Astrocyte (in vitro differentiated cells and primary cell): ENCODE data around the gene STEAP1. TPM values are rescaled to one million over a fixed set of nuclear protein-coding genes. Genes with fewer than 3 reads are reported as not detected.

ENCODE experiments used
- DNase-seq: peaks from one replicate; pipeline ENCODE4 v3.0.0-alpha.2; 2010; ENCODE audit warnings: low read depth
- FAIRE-seq: peaks from 2 replicates; lab custom pipeline; 2011; peaks lifted over from hg19 to GRCh38; lab: Jason Lieb, UNC
- H2AFZ ChIP-seq: 2 replicates; pipeline ENCODE4 v1.6.0; 2012; ENCODE audit warnings: low read depth, low read length, inconsistent platforms
- H3K27ac ChIP-seq: 2 replicates; pipeline ENCODE4 v1.5.1; 2011; ENCODE audit warnings: low read depth, low read length, inconsistent platforms
- H3K27me3 ChIP-seq: 2 replicates; pipeline ENCODE4 v1.6.0; 2011; ENCODE audit warnings: low read length, inconsistent platforms; ENCODE audit not compliant: insufficient read depth
- H3K36me3 ChIP-seq: 2 replicates; pipeline ENCODE4 v1.5.1; 2011; ENCODE audit warnings: low read length, inconsistent platforms; ENCODE audit not compliant: insufficient read depth
- H3K4me1 ChIP-seq: 2 replicates; pipeline ENCODE4 v1.5.1; 2011; ENCODE audit warnings: low read length, inconsistent platforms; ENCODE audit not compliant: insufficient read depth
- H3K4me2 ChIP-seq: 2 replicates; pipeline ENCODE4 v1.6.0; 2012; ENCODE audit warnings: low read length, inconsistent platforms
- H3K4me3 ChIP-seq: 2 replicates; pipeline ENCODE4 v1.5.1; 2011; ENCODE audit warnings: low read depth, mild to moderate bottlenecking, low read length, inconsistent platforms; ENCODE audit not compliant: insufficient read depth
- H3K79me2 ChIP-seq: 2 replicates; pipeline ENCODE4 v1.6.0; 2012; ENCODE audit warnings: mild to moderate bottlenecking, low read length, inconsistent platforms; ENCODE audit not compliant: insufficient read depth
- H3K9ac ChIP-seq: 2 replicates; pipeline ENCODE4 v1.6.0; 2012; ENCODE audit warnings: mild to moderate bottlenecking, low read length, inconsistent platforms
- H3K9me3 ChIP-seq: 2 replicates; pipeline ENCODE4 v1.5.1; 2012; ENCODE audit warnings: low read depth, mild to moderate bottlenecking, low read length, inconsistent platforms; ENCODE audit not compliant: insufficient read depth
- H4K20me1 ChIP-seq: 2 replicates; pipeline ENCODE4 v1.6.0; 2012; ENCODE audit warnings: low read length, inconsistent platforms; ENCODE audit not compliant: insufficient read depth
- H3K27ac Mint-ChIP-seq: one replicate; pipeline ENCODE4 v1.8.0; 2021; ENCODE audit warnings: mild to moderate bottlenecking, mixed read lengths; ENCODE audit not compliant: unreplicated experiment
- H3K27me3 Mint-ChIP-seq: one replicate; pipeline ENCODE4 v1.8.0; 2021; ENCODE audit warnings: low read depth, mixed read lengths; ENCODE audit not compliant: unreplicated experiment
- H3K36me3 Mint-ChIP-seq: one replicate; pipeline ENCODE4 v1.8.0; 2021; ENCODE audit warnings: low read depth, mixed read lengths; ENCODE audit not compliant: unreplicated experiment
- H3K4me1 Mint-ChIP-seq: one replicate; pipeline ENCODE4 v1.8.0; 2021; ENCODE audit warnings: low read depth, mixed read lengths; ENCODE audit not compliant: unreplicated experiment
- H3K4me3 Mint-ChIP-seq: one replicate; pipeline ENCODE4 v1.8.0; 2021; ENCODE audit warnings: mild to moderate bottlenecking, moderate library complexity, mixed read lengths; ENCODE audit not compliant: unreplicated experiment
- H3K9me3 Mint-ChIP-seq: one replicate; pipeline ENCODE4 v1.8.0; 2021; ENCODE audit warnings: mild to moderate bottlenecking, mixed read lengths; ENCODE audit not compliant: unreplicated experiment
- EZH2 ChIP-seq: IDR thresholded peaks from 2 replicates; pipeline ENCODE4 v1.6.1; 2012; ENCODE audit warnings: mild to moderate bottlenecking, low read length, inconsistent platforms; ENCODE audit not compliant: insufficient read depth
- total RNA-seq: library from RNA; stranded (reverse); gene quantifications from 2 replicates; pipeline ENCODE4 v1.2.1, GENCODE V29; 2021
- TF ChIP-seq, protein P1 (sequence below): IDR thresholded peaks from 2 replicates; pipeline ENCODE4 v1.5.1; 2011; ENCODE audit warnings: low read depth, mild to moderate bottlenecking, inconsistent platforms, low read length, moderate library complexity; ENCODE audit not compliant: insufficient read depth

STEAP1 gene
- total RNA-seq, 1 donor from 2014 or later, result 6.2 TPM

DNA sequence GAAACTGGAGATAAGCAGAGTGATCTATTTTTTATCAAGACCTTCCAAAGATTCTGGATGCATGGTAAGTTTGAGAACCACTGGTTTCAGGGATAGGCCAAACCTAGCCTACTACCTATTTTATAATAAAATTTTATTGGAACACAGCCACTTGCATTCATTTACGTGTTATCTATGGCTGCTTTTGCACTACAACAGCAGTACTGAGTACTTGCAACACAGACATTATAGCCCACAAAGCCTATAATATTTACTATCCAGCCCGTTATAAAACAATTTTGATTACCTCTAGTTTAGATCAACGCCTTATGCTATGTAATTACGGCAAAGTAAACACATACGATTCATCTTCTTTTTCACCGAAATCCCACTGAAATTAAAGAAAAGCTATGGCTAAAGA lies 18.4 kb downstream of the STEAP1 start:
- H3K9me3 Mint-ChIP-seq, result peaks cover 2% of the 10 kb centered on the region
- FAIRE-seq (no peak), DNase-seq (no peak)
- peaks cover 12% of the 10 kb centered on the region for H3K4me1 Mint-ChIP-seq
- Histone ChIP-seq H3K4me1 (no peaks in the 10 kb centered on the region), H3K4me3 (no peak overlapping the region), H3K27me3 (no peaks in the 10 kb centered on the region), H3K9me3 (no peaks in the 10 kb centered on the region), H3K79me2 (no peaks in the 10 kb centered on the region), H3K27ac (no peak overlapping the region), H4K20me1 (no peaks in the 10 kb centered on the region), H2AFZ (no peak overlapping the region), H3K4me2 (no peak overlapping the region), H3K36me3 (no peaks in the 10 kb centered on the region), H3K9ac (no peak overlapping the region)
- TF ChIP-seq EZH2, result no peak
- TF ChIP-seq, protein P1, sequence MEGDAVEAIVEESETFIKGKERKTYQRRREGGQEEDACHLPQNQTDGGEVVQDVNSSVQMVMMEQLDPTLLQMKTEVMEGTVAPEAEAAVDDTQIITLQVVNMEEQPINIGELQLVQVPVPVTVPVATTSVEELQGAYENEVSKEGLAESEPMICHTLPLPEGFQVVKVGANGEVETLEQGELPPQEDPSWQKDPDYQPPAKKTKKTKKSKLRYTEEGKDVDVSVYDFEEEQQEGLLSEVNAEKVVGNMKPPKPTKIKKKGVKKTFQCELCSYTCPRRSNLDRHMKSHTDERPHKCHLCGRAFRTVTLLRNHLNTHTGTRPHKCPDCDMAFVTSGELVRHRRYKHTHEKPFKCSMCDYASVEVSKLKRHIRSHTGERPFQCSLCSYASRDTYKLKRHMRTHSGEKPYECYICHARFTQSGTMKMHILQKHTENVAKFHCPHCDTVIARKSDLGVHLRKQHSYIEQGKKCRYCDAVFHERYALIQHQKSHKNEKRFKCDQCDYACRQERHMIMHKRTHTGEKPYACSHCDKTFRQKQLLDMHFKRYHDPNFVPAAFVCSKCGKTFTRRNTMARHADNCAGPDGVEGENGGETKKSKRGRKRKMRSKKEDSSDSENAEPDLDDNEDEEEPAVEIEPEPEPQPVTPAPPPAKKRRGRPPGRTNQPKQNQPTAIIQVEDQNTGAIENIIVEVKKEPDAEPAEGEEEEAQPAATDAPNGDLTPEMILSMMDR, result no peak
- no peaks in the 10 kb centered on the region for H3K27me3 Mint-ChIP-seq
- no peak overlapping the region for H3K4me3 Mint-ChIP-seq
- H3K27ac Mint-ChIP-seq, result no peak overlapping the region
- H3K36me3 Mint-ChIP-seq, result no peaks in the 10 kb centered on the region

DNA sequence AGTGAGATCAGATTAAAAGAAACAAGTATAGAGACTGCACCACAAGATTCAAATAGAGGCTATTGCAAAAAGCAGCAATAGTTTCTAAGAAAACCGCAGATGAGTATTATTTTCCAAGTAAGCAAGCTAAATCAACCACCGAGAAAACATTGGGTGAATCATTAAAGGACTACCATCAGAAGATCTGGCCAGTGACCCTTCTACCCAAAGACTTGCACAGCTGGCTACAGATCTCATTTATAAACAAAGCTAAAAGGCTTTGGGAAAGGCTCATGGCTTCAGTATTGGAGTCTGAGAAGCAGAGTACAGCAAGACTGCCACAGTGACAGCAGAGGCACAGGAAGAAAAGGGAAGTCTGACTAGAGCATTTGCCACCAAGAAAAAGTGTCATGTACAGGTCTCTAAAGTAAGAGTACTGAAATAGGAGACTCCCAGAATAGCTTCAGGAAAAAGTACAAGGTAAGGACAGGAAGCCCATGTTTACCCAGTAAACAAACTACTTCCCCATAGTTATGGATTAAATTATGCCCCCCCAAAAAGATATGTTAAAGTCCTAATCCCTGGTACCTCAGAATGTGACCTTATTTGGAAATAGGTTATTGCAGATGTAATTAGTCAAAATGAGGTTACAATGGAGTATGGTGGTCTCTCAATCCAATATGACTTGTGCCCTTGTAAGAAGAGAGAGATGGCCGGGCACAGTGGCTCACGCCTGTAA lies 19.0 kb downstream of the STEAP1 start:
- no peaks in the 10 kb centered on the region for H4K20me1 ChIP-seq
- no peaks in the 10 kb centered on the region for H3K27me3 ChIP-seq
- DNase-seq, result no peak
- TF ChIP-seq EZH2, result no peak
- TF ChIP-seq, protein P1, result no peak
- no peak overlapping the region for H2AFZ ChIP-seq
- H3K4me3 ChIP-seq, result no peak overlapping the region
- no peak for FAIRE-seq
- no peaks in the 10 kb centered on the region for H3K36me3 Mint-ChIP-seq
- no peak overlapping the region for H3K9ac ChIP-seq
- H3K27ac ChIP-seq, result no peak overlapping the region
- H3K9me3 ChIP-seq, result no peaks in the 10 kb centered on the region
- H3K4me2 ChIP-seq, result no peak overlapping the region
- no peaks in the 10 kb centered on the region for H3K36me3 ChIP-seq
- no peaks in the 10 kb centered on the region for H3K79me2 ChIP-seq
- H3K4me3 Mint-ChIP-seq, result no peak overlapping the region
- H3K27ac Mint-ChIP-seq, result no peak overlapping the region
- peaks cover 19% of the 10 kb centered on the region for H3K4me1 Mint-ChIP-seq
- peaks cover 2% of the 10 kb centered on the region for H3K9me3 Mint-ChIP-seq
- no peaks in the 10 kb centered on the region for H3K27me3 Mint-ChIP-seq
- peaks cover 3% of the 10 kb centered on the region for H3K4me1 ChIP-seq

DNA sequence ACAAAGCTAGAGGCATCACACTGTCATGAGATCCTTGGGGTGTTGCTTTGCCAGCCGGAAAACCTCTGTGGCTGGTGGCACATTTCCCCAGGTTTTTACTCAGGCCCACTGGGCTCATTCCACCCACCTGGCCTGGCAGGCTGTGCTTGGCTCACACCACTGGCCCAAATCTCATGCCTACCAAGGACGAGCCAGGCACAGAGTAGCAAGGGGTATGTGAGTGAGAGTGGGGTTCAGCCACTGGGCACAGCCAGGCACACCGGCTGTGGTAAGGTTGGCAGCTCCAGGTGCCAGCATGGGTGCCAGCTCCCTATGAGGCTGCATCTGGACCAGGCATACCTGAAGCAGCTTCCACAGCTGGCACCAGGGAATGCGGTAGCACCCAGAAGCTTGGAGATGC lies 21.4 kb downstream of the STEAP1 start:
- H3K4me3 ChIP-seq, result no peak overlapping the region
- H3K27me3 Mint-ChIP-seq, result no peaks in the 10 kb centered on the region

More for the DNA sequence above, 21.4 kb downstream of the STEAP1 start:
- Mint-ChIP-seq H3K36me3 (no peaks in the 10 kb centered on the region), H3K27ac (no peak overlapping the region), H3K4me3 (no peak overlapping the region), H3K4me1 (peaks cover 37% of the 10 kb centered on the region), H3K9me3 (peaks cover 2% of the 10 kb centered on the region)
- Histone ChIP-seq H3K4me1 (peaks cover 15% of the 10 kb centered on the region), H4K20me1 (no peaks in the 10 kb centered on the region), H3K79me2 (no peaks in the 10 kb centered on the region), H3K27me3 (no peaks in the 10 kb centered on the region), H3K9ac (no peak overlapping the region), H3K4me2 (no peak overlapping the region), H2AFZ (no peak overlapping the region), H3K36me3 (no peaks in the 10 kb centered on the region), H3K27ac (no peak overlapping the region), H3K9me3 (no peaks in the 10 kb centered on the region)
- no peak for DNase-seq
- FAIRE-seq, result no peak
- no peak for TF ChIP-seq EZH2
- TF ChIP-seq, protein P1, result no peak
